Left lung (tissue), 10 donors: ENCODE data around the gene ZFP1. TPM values are rescaled to one million over a fixed set of nuclear protein-coding genes. Genes with fewer than 3 reads are reported as not detected.

ENCODE experiments used
- ATAC-seq: fragments of 200-7000 bp; cut with Tn5 transposase; one replicate; pipeline ENCODE4 v1.9.1; 2020; ENCODE audit warnings: moderate library complexity
- DNase-seq, 4 donors: peaks; one replicate each; pipeline ENCODE4 v3.0.0-alpha.2; 2013 to 2020
- H3K27ac ChIP-seq, 2 donors: fragments of 200-600 bp; sonication (generic) in 1 of 2; one replicate each; pipeline versions ENCODE4 v1.5.0 to v1.8.0; 2020 to 2021
- H3K27me3 ChIP-seq, 2 donors: fragments of 200-600 bp; sonication (generic) in 1 of 2; one replicate each; pipeline versions ENCODE4 v1.5.0 to v1.8.0; 2020 to 2021
- H3K36me3 ChIP-seq, 2 donors: fragments of 200-600 bp; sonication (generic) in 1 of 2; one replicate each; pipeline versions ENCODE4 v1.5.0 to v1.8.0; 2020 to 2021
- H3K4me1 ChIP-seq, 2 donors: fragments of 200-600 bp; one replicate each; pipeline ENCODE4 v1.8.0; 2021
- H3K4me3 ChIP-seq, 2 donors: fragments of 200-600 bp; sonication (generic) in 1 of 2; one replicate each; pipeline versions ENCODE4 v1.5.0 to v1.8.0; 2020 to 2021; ENCODE audit warnings: mild to moderate bottlenecking in 1 of 2
- H3K9me3 ChIP-seq, 2 donors: fragments of 200-600 bp; sonication (generic) in 1 of 2; one replicate each; pipeline versions ENCODE4 v1.5.0 to v1.8.0; 2020 to 2021
- CTCF ChIP-seq, 2 donors: fragments of 200-600 bp; sonication (generic) in 1 of 2; IDR thresholded peaks; one replicate each; pipeline versions ENCODE4 v1.5.0 to v1.8.0; 2021; ENCODE audit warnings: antibody characterized with exemption in 2 of 2
- intact Hi-C, 2 donors: fragments of 100-400 bp; cut with DNase I; formaldehyde crosslinking; loops; one replicate each; pipeline versions ENCODE4 v1.11.2 to v1.14.2; 2022
- polyA plus RNA-seq, 6 donors: library from polyadenylated mRNA; unstranded; fragments of 120-200 nt; gene quantifications; one replicate each; pipeline ENCODE4 v1.2.1, GENCODE V29; 2013; ENCODE audit not compliant: insufficient read length in 6 of 6
- total RNA-seq, 2 donors: library from RNA; stranded (reverse); fragmentation: NEBNext Ultra II Directional; extraction: Animal tissue kit (Norgen Biotek cat#: 25700); gene quantifications; one replicate each; pipeline ENCODE4 v1.2.1, GENCODE V29; 2021
- donor health status: DM: no; HTN: yes; CAD: no.
- donor health status: DM: no; HTN: no; CAD: no.

The ZFP1 gene
- total and polyA plus RNA-seq, 8 donors: 8.4 to 25.5 (median 22.4) TPM

- Histone ChIP-seq H3K4me1 (peaks cover 34 to 73% of the 10 kb centered on the region in 2 donors), H3K27me3 (no peaks in the 10 kb centered on the region), H3K9me3 (no peaks in the 10 kb centered on the region), H3K4me3 (no peak overlapping the region), H3K36me3 (no peaks in the 10 kb centered on the region), H3K27ac (peak overlapping the region; percentile 55 to 84)
- intact Hi-C loops: loop anchor here in 1 of 2 donors (10.0 kb wide), 1 partner anchor 102 kb away; no protein-coding TSS in a partner anchor
- TF ChIP-seq CTCF (IDR thresholded peaks at IDR 0.05): no peak
- DNase-seq: peak in 1 of 4 donors; percentile 36
- ATAC-seq: no peak
Observed at GRCh38 chr16:75106351-75107274, 41.7 kb upstream of the ZFP1 start.

- Histone ChIP-seq H3K4me1 (peaks cover 34 to 80% of the 10 kb centered on the region in 2 donors), H3K27ac (peak overlapping the region in 1 of 2 donors; percentile 84), H3K4me3 (no peak overlapping the region), H3K9me3 (no peaks in the 10 kb centered on the region), H3K27me3 (peaks cover 0 to 5% of the 10 kb centered on the region in 2 donors), H3K36me3 (no peaks in the 10 kb centered on the region)
- TF ChIP-seq CTCF (IDR thresholded peaks at IDR 0.05): no peak
- ATAC-seq: no peak
- intact Hi-C loops: loop anchor here in 1 of 2 donors (10.0 kb wide), 1 partner anchor 103 kb away; no protein-coding TSS in a partner anchor
- DNase-seq: peak in 1 of 4 donors; percentile 63
Observed at GRCh38 chr16:75107505-75107904, 40.8 kb upstream of the ZFP1 start.

- Histone ChIP-seq H3K27me3 (peaks cover 0 to 11% of the 10 kb centered on the region in 2 donors), H3K4me3 (no peak overlapping the region), H3K9me3 (no peaks in the 10 kb centered on the region), H3K27ac (peak overlapping the region; percentile 66 to 74), H3K4me1 (peaks cover 34 to 86% of the 10 kb centered on the region in 2 donors), H3K36me3 (no peaks in the 10 kb centered on the region)
- ATAC-seq: peak; percentile 70
- DNase-seq: peak in 3 of 4 donors; percentile 80 to 94 (median 90)
- intact Hi-C loops: loop anchor here (2.0 to 10.0 kb wide), 2 partner anchors 104 to 106 kb away; no protein-coding TSS in a partner anchor
- TF ChIP-seq CTCF (IDR thresholded peaks at IDR 0.05): no peak
Observed at GRCh38 chr16:75108792-75109731, 39.3 kb upstream of the ZFP1 start.

- no peaks in the 10 kb centered on the region for H3K9me3 ChIP-seq
- peak in 1 of 4 donors; percentile 65 for DNase-seq
- intact Hi-C loops: loop anchor here (2.0 to 10.0 kb wide), 2 partner anchors 105 to 107 kb away; no protein-coding TSS in a partner anchor
- no peak for ATAC-seq
- peaks cover 34 to 80% of the 10 kb centered on the region in 2 donors for H3K4me1 ChIP-seq
- peaks cover 0 to 11% of the 10 kb centered on the region in 2 donors for H3K27me3 ChIP-seq
- no peak overlapping the region for H3K4me3 ChIP-seq
- no peaks in the 10 kb centered on the region for H3K36me3 ChIP-seq
- TF ChIP-seq CTCF (IDR thresholded peaks at IDR 0.05): no peak
- H3K27ac ChIP-seq: peak overlapping the region; percentile 66 to 74
Observed at GRCh38 chr16:75109732-75110243, 38.5 kb upstream of the ZFP1 start.
